B cell (primary cell): ENCODE measurements around the gene CPA2. TPM values are rescaled to one million over a fixed set of nuclear protein-coding genes. Genes with fewer than 3 reads are reported as not detected.

Experiments
- ATAC-seq: fragments of 200-7000 bp; cut with Tn5 transposase; one replicate; pipeline ENCODE4 v1.10.0; 2021; ENCODE audit warnings: low read depth, mild to moderate bottlenecking, moderate number of reproducible peaks, moderate library complexity
- CTCF ChIA-PET: fragments of 350-600 bp; sonication (Branson Sonifier 250); formaldehyde crosslinking; loops from one replicate; lab custom pipeline; 2021; ENCODE audit warnings: antibody characterized with exemption, inconsistent platforms; lab: Charles Lee
- POLR2A ChIA-PET: fragments of 350-600 bp; sonication (Branson Sonifier 250); formaldehyde crosslinking; loops from one replicate; lab custom pipeline; 2021; ENCODE audit warnings: antibody characterized with exemption; lab: Charles Lee
- DNase-seq: peaks from one replicate; pipeline ENCODE4 v3.0.0; 2013
- H2AFZ ChIP-seq: 2 replicates; pipeline ENCODE4 v1.6.1; 2012; ENCODE audit warnings: mild to moderate bottlenecking, low read depth, low read length; ENCODE audit not compliant: insufficient read depth, poor library complexity, severe bottlenecking
- H3K27ac ChIP-seq, 2 donors: 1 replicate in 1 of 2; 2 replicates in 1 of 2; pipeline ENCODE4 v1.5.1; 2012 to 2013; ENCODE audit warnings: low read length in 2 of 2, mild to moderate bottlenecking in 2 of 2, moderate library complexity in 1 of 2
- H3K27me3 ChIP-seq, 4 experiments: fragments of 200-600 bp in 1 of 4; sonication (generic) in 1 of 4; replicated peaks in 1 of 4; 1 replicate in 2 of 4; 2 replicates in 2 of 4; pipeline versions ENCODE4 v1.6.1 to v1.7.0; 2013 to 2016; ENCODE audit warnings: low read length in 3 of 4, mild to moderate bottlenecking in 2 of 4, mixed read lengths in 1 of 4, moderate library complexity in 1 of 4; ENCODE audit not compliant: insufficient read depth in 4 of 4, control insufficient read depth in 3 of 4; ENCODE audit errors: control extremely low read depth in 1 of 4
- H3K36me3 ChIP-seq, 2 experiments: replicated peaks in 1 of 2; 1 replicate in 1 of 2; 2 replicates in 1 of 2; pipeline versions ENCODE4 v1.6.1 to v1.7.1; 2013; ENCODE audit warnings: low read length in 1 of 2; ENCODE audit not compliant: insufficient read depth in 2 of 2, control insufficient read depth in 1 of 2; ENCODE audit errors: control extremely low read depth in 1 of 2, extremely low read depth in 1 of 2
- H3K4me1 ChIP-seq, 2 donors: fragments of 200-600 bp in 1 of 2; sonication (generic) in 1 of 2; 1 replicate in 1 of 2; 2 replicates in 1 of 2; pipeline versions ENCODE4 v1.5.1 to v1.6.1; 2013 to 2017; ENCODE audit warnings: low read length in 2 of 2; ENCODE audit not compliant: control insufficient read depth in 2 of 2, insufficient read depth in 2 of 2
- H3K4me2 ChIP-seq: replicated peaks from 2 replicates; pipeline ENCODE3; 2012; ENCODE audit warnings: mild to moderate bottlenecking, low read depth, low read length; ENCODE audit not compliant: poor library complexity, severe bottlenecking
- H3K4me3 ChIP-seq, 5 experiments: fragments of 200-600 bp in 1 of 5; sonication (generic) in 1 of 5; 1 replicate in 3 of 5; 2 replicates in 2 of 5; pipeline versions ENCODE4 v1.5.1 to v1.7.0; 2011 to 2016; ENCODE audit warnings: low read length in 4 of 5, mild to moderate bottlenecking in 4 of 5, low read depth in 2 of 5, control low read depth in 1 of 5, moderate library complexity in 1 of 5; ENCODE audit not compliant: insufficient read depth in 1 of 5; ENCODE audit errors: control extremely low read depth in 1 of 5, extremely low read depth in 1 of 5
- H3K79me2 ChIP-seq: fragments of 200-600 bp; sonication (generic); one replicate; pipeline ENCODE4 v1.6.0; 2016; ENCODE audit warnings: low read length; ENCODE audit not compliant: control insufficient read depth, insufficient read depth
- H3K9ac ChIP-seq: fragments of 200-600 bp; sonication (generic); 2 replicates; pipeline ENCODE4 v1.6.1; 2017; ENCODE audit warnings: mild to moderate bottlenecking, low read length, moderate library complexity
- H3K9me3 ChIP-seq, 3 donors: one replicate each; pipeline versions ENCODE4 v1.6.1 to v1.7.1; 2013; ENCODE audit warnings: low read length in 2 of 3; ENCODE audit not compliant: control insufficient read depth in 2 of 3, insufficient read depth in 1 of 3; ENCODE audit errors: control extremely low read depth in 1 of 3
- H4K20me1 ChIP-seq: 2 replicates; pipeline ENCODE4 v1.6.0; 2012; ENCODE audit warnings: mild to moderate bottlenecking, low read length; ENCODE audit not compliant: insufficient read depth, control insufficient read depth, poor library complexity, severe bottlenecking
- H3K27ac Mint-ChIP-seq: one replicate; pipeline ENCODE4 v1.8.0; 2021; ENCODE audit warnings: mixed read lengths
- H3K27me3 Mint-ChIP-seq: one replicate; pipeline ENCODE4 v1.8.0; 2021; ENCODE audit warnings: mixed read lengths
- H3K4me1 Mint-ChIP-seq: one replicate; pipeline ENCODE4 v1.8.0; 2021; ENCODE audit warnings: mixed read lengths
- H3K4me3 Mint-ChIP-seq: one replicate; pipeline ENCODE4 v1.8.0; 2021; ENCODE audit warnings: mixed read lengths
- H3K9me3 Mint-ChIP-seq: one replicate; pipeline ENCODE4 v1.8.0; 2022; ENCODE audit warnings: mixed read lengths; ENCODE audit not compliant: insufficient read depth
- EZH2 ChIP-seq: IDR thresholded peaks from 2 replicates; pipeline ENCODE4 v1.6.1; 2012; ENCODE audit warnings: borderline replicate concordance, low read depth, mild to moderate bottlenecking, moderate library complexity, low read length; ENCODE audit not compliant: insufficient read depth, poor library complexity, severe bottlenecking
- WGBS: methylation state at CpG from one replicate; pipeline ENCODE4 v1.1.5; 2013; ENCODE audit warnings: missing lambda C conversion rate; ENCODE audit not compliant: insufficient coverage; 5-methylcytosine and 5-hydroxymethylcytosine counted together
- intact Hi-C: fragments of 100-400 bp; cut with micrococcal nuclease; formaldehyde crosslinking; loops from one replicate; pipeline ENCODE4 v1.10.0; 2022
- polyA plus RNA-seq: library from polyadenylated mRNA; depleted of rRNA; stranded (reverse); fragments of >200 nt; gene quantifications from 2 replicates; pipeline ENCODE4 v1.2.3, GENCODE V29; 2012
- total RNA-seq, 2 donors: library from RNA; stranded (reverse); fragments of 120-200 nt in 1 of 2; gene quantifications; 1 replicate in 1 of 2; 2 replicates in 1 of 2; pipeline versions ENCODE4 v1.2.3 to v1.2.4, GENCODE V29; 2013 to 2022
- TF ChIP-seq, protein P1 (sequence below): fragments of 200-600 bp; IDR thresholded peaks from one replicate; pipeline ENCODE4 v1.8.0; 2022; ENCODE audit warnings: antibody characterized with exemption, mild to moderate bottlenecking

The CPA2 gene
- total and polyA plus RNA-seq, 2 donors (not counting 1 experiment from before 2014, with no cell fraction given): not detected

DNA sequence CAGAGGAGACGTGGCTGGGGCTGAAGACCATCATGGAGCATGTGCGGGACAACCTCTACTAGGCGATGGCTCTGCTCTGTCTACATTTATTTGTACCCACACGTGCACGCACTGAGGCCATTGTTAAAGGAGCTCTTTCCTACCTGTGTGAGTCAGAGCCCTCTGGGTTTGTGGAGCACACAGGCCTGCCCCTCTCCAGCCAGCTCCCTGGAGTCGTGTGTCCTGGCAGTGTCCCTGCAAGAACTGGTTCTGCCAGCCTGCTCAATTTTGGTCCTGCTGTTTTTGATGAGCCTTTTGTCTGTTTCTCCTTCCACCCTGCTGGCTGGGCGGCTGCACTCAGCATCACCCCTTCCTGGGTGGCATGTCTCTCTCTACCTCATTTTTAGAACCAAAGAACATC, 56.0 kb downstream of the CPA2 start:
- no peaks in the 10 kb centered on the region for H3K4me1 ChIP-seq
- TF ChIP-seq EZH2: no peak
- DNase-seq: no peak
- 93% methylated on average over 7 of the region's 7 CpGs for WGBS
- POLR2A ChIA-PET: no interaction called here
- H3K27me3 ChIP-seq: no peaks in the 10 kb centered on the region
- no peak overlapping the region for H3K9ac ChIP-seq
- Mint-ChIP-seq H3K4me3 (no peak overlapping the region), H3K4me1 (no peaks in the 10 kb centered on the region), H3K27ac (no peak overlapping the region), H3K9me3 (no peaks in the 10 kb centered on the region), H3K27me3 (peaks cover 4% of the 10 kb centered on the region)
- intact Hi-C loops: no loop called here
- H3K4me2 ChIP-seq: no peak overlapping the region
- no peaks in the 10 kb centered on the region for H3K79me2 ChIP-seq
- no peaks in the 10 kb centered on the region for H3K36me3 ChIP-seq
- no peak overlapping the region for H3K27ac ChIP-seq
- H4K20me1 ChIP-seq: no peaks in the 10 kb centered on the region
- H3K4me3 ChIP-seq: no peak overlapping the region
- ATAC-seq: no peak
- peaks cover 0 to 11% (median 0%) of the 10 kb centered on the region in 3 donors for H3K9me3 ChIP-seq
- no peak overlapping the region for H2AFZ ChIP-seq
- CTCF ChIA-PET: no interaction called here

DNA sequence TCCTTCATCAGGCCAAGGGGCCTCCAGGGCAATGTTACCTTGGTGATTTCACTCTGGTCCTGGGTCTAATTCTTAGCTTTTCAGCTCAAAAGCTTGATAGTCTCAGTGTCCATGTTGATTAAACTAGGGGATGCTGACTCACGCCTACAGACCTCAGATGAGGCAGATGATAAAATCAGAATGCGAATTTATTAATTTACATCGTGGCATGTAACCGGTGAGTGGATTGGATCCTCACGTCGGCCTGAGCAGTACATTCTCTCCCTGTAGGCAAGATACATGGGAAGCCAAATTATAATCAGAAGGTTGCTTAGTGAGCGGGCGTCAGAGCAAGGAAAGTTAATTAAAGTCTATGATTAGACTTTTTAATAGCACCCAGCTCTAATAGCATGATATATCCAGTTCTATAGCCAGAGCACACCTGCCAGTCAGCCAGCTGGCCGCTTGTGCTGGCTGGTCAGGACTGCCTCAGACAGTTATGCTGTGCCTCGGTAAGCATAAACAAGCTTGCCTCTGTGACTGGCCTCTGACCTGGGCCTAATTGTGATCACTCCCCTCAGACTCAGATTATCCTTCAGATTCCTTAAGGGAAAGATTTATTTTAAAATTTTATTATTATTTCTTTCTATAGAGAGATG, 57.8 kb downstream of the CPA2 start:
- Mint-ChIP-seq H3K4me3 (no peak overlapping the region), H3K27me3 (peaks cover under 1% of the 10 kb centered on the region)
- CTCF ChIA-PET: no interaction called here

More for the DNA sequence above, 57.8 kb downstream of the CPA2 start:
- 100% methylated on average over 4 of the region's 10 CpGs for WGBS
- TF ChIP-seq, protein P1, sequence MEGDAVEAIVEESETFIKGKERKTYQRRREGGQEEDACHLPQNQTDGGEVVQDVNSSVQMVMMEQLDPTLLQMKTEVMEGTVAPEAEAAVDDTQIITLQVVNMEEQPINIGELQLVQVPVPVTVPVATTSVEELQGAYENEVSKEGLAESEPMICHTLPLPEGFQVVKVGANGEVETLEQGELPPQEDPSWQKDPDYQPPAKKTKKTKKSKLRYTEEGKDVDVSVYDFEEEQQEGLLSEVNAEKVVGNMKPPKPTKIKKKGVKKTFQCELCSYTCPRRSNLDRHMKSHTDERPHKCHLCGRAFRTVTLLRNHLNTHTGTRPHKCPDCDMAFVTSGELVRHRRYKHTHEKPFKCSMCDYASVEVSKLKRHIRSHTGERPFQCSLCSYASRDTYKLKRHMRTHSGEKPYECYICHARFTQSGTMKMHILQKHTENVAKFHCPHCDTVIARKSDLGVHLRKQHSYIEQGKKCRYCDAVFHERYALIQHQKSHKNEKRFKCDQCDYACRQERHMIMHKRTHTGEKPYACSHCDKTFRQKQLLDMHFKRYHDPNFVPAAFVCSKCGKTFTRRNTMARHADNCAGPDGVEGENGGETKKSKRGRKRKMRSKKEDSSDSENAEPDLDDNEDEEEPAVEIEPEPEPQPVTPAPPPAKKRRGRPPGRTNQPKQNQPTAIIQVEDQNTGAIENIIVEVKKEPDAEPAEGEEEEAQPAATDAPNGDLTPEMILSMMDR: no peak
- TF ChIP-seq EZH2: no peak
- Histone ChIP-seq H3K27ac (no peak overlapping the region), H3K4me3 (no peak overlapping the region), H3K9ac (no peak overlapping the region), H3K4me1 (no peaks in the 10 kb centered on the region), H3K36me3 (no peaks in the 10 kb centered on the region), H3K27me3 (no peaks in the 10 kb centered on the region), H4K20me1 (no peaks in the 10 kb centered on the region), H2AFZ (no peak overlapping the region), H3K4me2 (no peak overlapping the region), H3K79me2 (no peaks in the 10 kb centered on the region), H3K9me3 (peaks cover 0 to 11% (median 0%) of the 10 kb centered on the region in 3 donors)
- ATAC-seq: no peak
- H3K4me1 Mint-ChIP-seq: no peaks in the 10 kb centered on the region
- POLR2A ChIA-PET: interaction anchor here (0.7 kb wide), 1 partner anchor 64 kb away, joined by 3 read pairs; no protein-coding TSS in a partner anchor
- DNase-seq: no peak
- H3K27ac Mint-ChIP-seq: no peak overlapping the region
- H3K9me3 Mint-ChIP-seq: no peaks in the 10 kb centered on the region
- intact Hi-C loops: no loop called here
